Astrocyte (in vitro differentiated cells and primary cell): ENCODE results near the gene HYAL2. TPM values are rescaled to one million over a fixed set of nuclear protein-coding genes. Genes with fewer than 3 reads are reported as not detected.

Source experiments
- DNase-seq: peaks from one replicate; pipeline ENCODE4 v3.0.0-alpha.2; 2010; ENCODE audit warnings: low read depth
- FAIRE-seq: peaks from 2 replicates; lab custom pipeline; 2011; peaks lifted over from hg19 to GRCh38; lab: Jason Lieb, UNC
- H2AFZ ChIP-seq: 2 replicates; pipeline ENCODE4 v1.6.0; 2012; ENCODE audit warnings: low read depth, low read length, inconsistent platforms
- H3K27ac ChIP-seq: 2 replicates; pipeline ENCODE4 v1.5.1; 2011; ENCODE audit warnings: low read depth, low read length, inconsistent platforms
- H3K27me3 ChIP-seq: 2 replicates; pipeline ENCODE4 v1.6.0; 2011; ENCODE audit warnings: low read length, inconsistent platforms; ENCODE audit not compliant: insufficient read depth
- H3K36me3 ChIP-seq: 2 replicates; pipeline ENCODE4 v1.5.1; 2011; ENCODE audit warnings: low read length, inconsistent platforms; ENCODE audit not compliant: insufficient read depth
- H3K4me1 ChIP-seq: 2 replicates; pipeline ENCODE4 v1.5.1; 2011; ENCODE audit warnings: low read length, inconsistent platforms; ENCODE audit not compliant: insufficient read depth
- H3K4me2 ChIP-seq: 2 replicates; pipeline ENCODE4 v1.6.0; 2012; ENCODE audit warnings: low read length, inconsistent platforms
- H3K4me3 ChIP-seq: 2 replicates; pipeline ENCODE4 v1.5.1; 2011; ENCODE audit warnings: low read depth, mild to moderate bottlenecking, low read length, inconsistent platforms; ENCODE audit not compliant: insufficient read depth
- H3K79me2 ChIP-seq: 2 replicates; pipeline ENCODE4 v1.6.0; 2012; ENCODE audit warnings: mild to moderate bottlenecking, low read length, inconsistent platforms; ENCODE audit not compliant: insufficient read depth
- H3K9ac ChIP-seq: 2 replicates; pipeline ENCODE4 v1.6.0; 2012; ENCODE audit warnings: mild to moderate bottlenecking, low read length, inconsistent platforms
- H3K9me3 ChIP-seq: 2 replicates; pipeline ENCODE4 v1.5.1; 2012; ENCODE audit warnings: low read depth, mild to moderate bottlenecking, low read length, inconsistent platforms; ENCODE audit not compliant: insufficient read depth
- H4K20me1 ChIP-seq: 2 replicates; pipeline ENCODE4 v1.6.0; 2012; ENCODE audit warnings: low read length, inconsistent platforms; ENCODE audit not compliant: insufficient read depth
- H3K27ac Mint-ChIP-seq: one replicate; pipeline ENCODE4 v1.8.0; 2021; ENCODE audit warnings: mild to moderate bottlenecking, mixed read lengths; ENCODE audit not compliant: unreplicated experiment
- H3K27me3 Mint-ChIP-seq: one replicate; pipeline ENCODE4 v1.8.0; 2021; ENCODE audit warnings: low read depth, mixed read lengths; ENCODE audit not compliant: unreplicated experiment
- H3K36me3 Mint-ChIP-seq: one replicate; pipeline ENCODE4 v1.8.0; 2021; ENCODE audit warnings: low read depth, mixed read lengths; ENCODE audit not compliant: unreplicated experiment
- H3K4me1 Mint-ChIP-seq: one replicate; pipeline ENCODE4 v1.8.0; 2021; ENCODE audit warnings: low read depth, mixed read lengths; ENCODE audit not compliant: unreplicated experiment
- H3K4me3 Mint-ChIP-seq: one replicate; pipeline ENCODE4 v1.8.0; 2021; ENCODE audit warnings: mild to moderate bottlenecking, moderate library complexity, mixed read lengths; ENCODE audit not compliant: unreplicated experiment
- H3K9me3 Mint-ChIP-seq: one replicate; pipeline ENCODE4 v1.8.0; 2021; ENCODE audit warnings: mild to moderate bottlenecking, mixed read lengths; ENCODE audit not compliant: unreplicated experiment
- CTCF ChIP-seq: IDR thresholded peaks from 2 replicates; pipeline ENCODE4 v1.5.1; 2011; ENCODE audit warnings: low read depth, mild to moderate bottlenecking, inconsistent platforms, low read length, moderate library complexity; ENCODE audit not compliant: insufficient read depth
- EZH2 ChIP-seq: IDR thresholded peaks from 2 replicates; pipeline ENCODE4 v1.6.1; 2012; ENCODE audit warnings: mild to moderate bottlenecking, low read length, inconsistent platforms; ENCODE audit not compliant: insufficient read depth
- total RNA-seq: library from RNA; stranded (reverse); gene quantifications from 2 replicates; pipeline ENCODE4 v1.2.1, GENCODE V29; 2021

Gene HYAL2
- total RNA-seq, 1 donor from 2014 or later = 42.9 TPM

DNA sequence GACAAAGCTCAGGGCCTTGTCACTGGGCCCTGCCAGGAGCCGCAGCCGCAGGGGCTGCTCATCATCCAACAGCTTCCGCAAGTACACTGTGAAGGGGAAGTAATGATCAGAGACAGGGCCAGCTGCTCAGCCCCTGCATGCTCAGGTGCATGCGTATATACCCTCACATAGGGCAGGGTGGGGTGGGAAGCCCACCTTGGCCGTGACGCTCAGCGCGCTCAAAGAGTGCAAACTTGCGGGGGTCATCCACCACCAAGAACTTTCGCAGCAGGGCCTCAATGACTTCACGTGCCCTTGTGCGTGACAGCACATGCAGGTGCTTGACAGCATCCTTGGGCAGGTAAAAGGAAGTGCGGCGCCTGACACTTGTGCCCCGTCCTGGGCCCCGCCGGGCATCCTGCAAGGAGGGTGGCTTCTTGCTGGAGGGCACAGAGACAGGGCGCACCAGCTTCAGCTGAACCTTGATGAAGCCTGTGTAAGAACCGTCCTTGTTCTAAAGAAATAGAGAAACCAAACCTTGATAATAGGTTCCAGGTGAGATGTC is 8.9 kb upstream of the HYAL2 start:
- Histone ChIP-seq H3K27ac (no peak overlapping the region), H3K79me2 (peaks cover 82% of the 10 kb centered on the region), H4K20me1 (peaks cover 66% of the 10 kb centered on the region), H3K36me3 (peaks cover 29% of the 10 kb centered on the region), H3K27me3 (no peaks in the 10 kb centered on the region), H3K9me3 (no peaks in the 10 kb centered on the region), H3K4me1 (peaks cover 39% of the 10 kb centered on the region), H2AFZ (no peak overlapping the region), H3K9ac (no peak overlapping the region), H3K4me3 (no peak overlapping the region), H3K4me2 (no peak overlapping the region)
- no peak for DNase-seq
- peaks cover 9% of the 10 kb centered on the region for H3K36me3 Mint-ChIP-seq
- H3K9me3 Mint-ChIP-seq = no peaks in the 10 kb centered on the region
- no peak overlapping the region for H3K27ac Mint-ChIP-seq
- H3K4me1 Mint-ChIP-seq = peaks cover 24% of the 10 kb centered on the region
- no peak overlapping the region for H3K4me3 Mint-ChIP-seq
- no peak for FAIRE-seq
- TF ChIP-seq EZH2 (no peak), CTCF (no peak)
- no peaks in the 10 kb centered on the region for H3K27me3 Mint-ChIP-seq

GRCh38 chr3:50330330-50330729 is 7.8 kb upstream of the HYAL2 start:
- Histone ChIP-seq H3K36me3 (peaks cover 29% of the 10 kb centered on the region), H3K79me2 (peaks cover 78% of the 10 kb centered on the region), H3K9me3 (no peaks in the 10 kb centered on the region), H3K9ac (no peak overlapping the region), H4K20me1 (peaks cover 55% of the 10 kb centered on the region), H3K4me3 (no peak overlapping the region), H2AFZ (no peak overlapping the region), H3K27ac (no peak overlapping the region), H3K27me3 (no peaks in the 10 kb centered on the region), H3K4me1 (peaks cover 30% of the 10 kb centered on the region), H3K4me2 (no peak overlapping the region)
- Mint-ChIP-seq H3K36me3 (peaks cover 10% of the 10 kb centered on the region), H3K4me1 (peaks cover 22% of the 10 kb centered on the region), H3K27me3 (no peaks in the 10 kb centered on the region), H3K4me3 (no peak overlapping the region), H3K9me3 (no peaks in the 10 kb centered on the region), H3K27ac (no peak overlapping the region)
- TF ChIP-seq EZH2 = no peak
- no peak for TF ChIP-seq CTCF
- FAIRE-seq = no peak
- no peak for DNase-seq

- peaks cover 14% of the 10 kb centered on the region for H3K4me1 ChIP-seq
- H3K4me3 ChIP-seq = peak within 1 kb of the TSS; percentile 86
- peaks cover 10% of the 10 kb centered on the region for H3K36me3 Mint-ChIP-seq
- peak within 1 kb of the TSS; percentile 52 for H3K27ac ChIP-seq
- no peaks in the 10 kb centered on the region for H3K9me3 Mint-ChIP-seq
- TF ChIP-seq CTCF (no peak), EZH2 (no peak)
- H3K27me3 Mint-ChIP-seq = no peaks in the 10 kb centered on the region
- no peaks in the 10 kb centered on the region for H3K9me3 ChIP-seq
- peak; percentile 87 for DNase-seq
- H3K9ac ChIP-seq = peak within 1 kb of the TSS; percentile 95
- H3K4me2 ChIP-seq = peak within 1 kb of the TSS; percentile 99
- peaks cover 55% of the 10 kb centered on the region for H3K79me2 ChIP-seq
- H2AFZ ChIP-seq = peak within 1 kb of the TSS; percentile 54
- H3K4me1 Mint-ChIP-seq = peaks cover 9% of the 10 kb centered on the region
- no peaks in the 10 kb centered on the region for H3K27me3 ChIP-seq
- peaks cover 33% of the 10 kb centered on the region for H3K36me3 ChIP-seq
- H4K20me1 ChIP-seq = peaks cover 35% of the 10 kb centered on the region
- peak within 1 kb of the TSS; percentile 94 for H3K4me3 Mint-ChIP-seq
- peak within 1 kb of the TSS; percentile 89 for H3K27ac Mint-ChIP-seq
- peak; percentile 78 for FAIRE-seq
Observed at GRCh38 chr3:50327943-50328691, 5.6 kb upstream of the HYAL2 start, which contains the start of gene TUSC2. Gene TUSC2, minus strand, starts transcription at chr3:50328223. Its CDS starts 124 bp downstream, at chr3:50328099.
